HepG2 (cell line): ENCODE results near the gene LILRB4. TPM values are rescaled to one million over a fixed set of nuclear protein-coding genes. Genes with fewer than 3 reads are reported as not detected.
A peak's percentile ranks its signal among the peaks of the same experiment; 100 is the strongest.

ENCODE experiments used
- PAXIP1 ChIP-seq: sonication (generic); formaldehyde crosslinking; conservative IDR thresholded peaks from 2 replicates; pipeline ENCODE4 v1.4.0; 2020; ENCODE audit warnings: mild to moderate bottlenecking, missing genetic modification reagents, moderate library complexity
- SSRP1 ChIP-seq: IDR thresholded peaks from 2 replicates; pipeline ENCODE4 v1.6.1; 2016; ENCODE audit warnings: control low read depth
- SUZ12 ChIP-seq: fragments of 150-350 bp; IDR thresholded peaks from 2 replicates; pipeline ENCODE4 v1.6.1; 2014; ENCODE audit warnings: low read depth, low read length
- TEAD3 ChIP-seq: optimal IDR thresholded peaks from 2 replicates; pipeline ENCODE3; 2016; ENCODE audit warnings: borderline replicate concordance
- ZNF788 ChIP-seq: sonication (generic); formaldehyde crosslinking; IDR thresholded peaks from 2 replicates; pipeline ENCODE4 v1.5.0; 2020; ENCODE audit warnings: mild to moderate bottlenecking, missing genetic modification reagents, borderline replicate concordance
- polyA plus RNA-seq, 8 experiments: library from polyadenylated mRNA; depleted of rRNA in 3 of 8; stranded (reverse) in 7 of 8; unstranded in 1 of 8; fragments of >200 nt; fragmentation: Illumina TruSeq in 4 of 8; extraction: Trizol in 4 of 8; gene quantifications; 2 replicates each; pipeline versions ENCODE4 v1.2.1 to v1.2.3, GENCODE V29; 2011 to 2016; ENCODE audit warnings: low read depth in 4 of 8, missing spikeins in 1 of 8, mixed read lengths in 1 of 8; ENCODE audit not compliant: insufficient read depth in 1 of 8
- total RNA-seq, 5 experiments: library from RNA; depleted of rRNA; stranded (reverse); fragments of >200 nt; fragmentation: Illumina TruSeq; extraction: Trizol; gene quantifications; 2 replicates each; pipeline ENCODE4 v1.2.3, GENCODE V29; 2016; ENCODE audit warnings: low read depth in 1 of 5
- TF ChIP-seq, protein P1 (sequence below): sonication (generic); formaldehyde crosslinking; IDR thresholded peaks from 2 replicates; pipeline ENCODE4 v1.9.0; 2021; ENCODE audit warnings: missing genetic modification reagents, borderline replicate concordance
- TF ChIP-seq, protein P2 (sequence below): sonication (generic); formaldehyde crosslinking; IDR thresholded peaks from 2 replicates; pipeline ENCODE4 v1.4.0; 2020; ENCODE audit warnings: missing genetic modification reagents, low read depth, mild to moderate bottlenecking, borderline replicate concordance

The LILRB4 gene
- total and polyA plus RNA-seq, 2 of the 13 experiments (the other 11 are each of a cell fraction or from before 2014, with no cell fraction given) = not detected

DNA sequence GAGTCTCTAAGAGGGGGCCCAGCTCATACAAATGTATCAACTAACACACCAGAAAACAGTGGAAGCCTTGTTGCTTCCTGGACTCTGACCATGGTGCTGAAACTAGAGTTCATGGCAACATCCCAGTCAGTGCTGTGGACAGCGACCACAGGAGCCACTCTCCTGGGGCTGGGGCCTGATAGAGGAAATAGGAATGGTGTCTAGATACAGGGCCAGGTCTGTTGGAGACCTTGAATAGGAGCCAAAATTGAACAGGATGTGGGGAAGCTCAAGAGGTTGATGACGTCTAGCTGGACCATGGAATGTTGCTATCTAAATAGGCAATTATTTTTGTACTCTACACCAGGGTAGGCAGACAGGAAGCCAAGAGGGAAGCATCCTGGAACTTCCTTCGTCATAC, 21.7 kb downstream of the LILRB4 start (continued):
- TF ChIP-seq ZNF788 (CRISPR knock-in tag) (no peak), SSRP1 (CRISPR knock-in tag) (no peak), PAXIP1 (CRISPR knock-in tag) (no peak), TEAD3 (CRISPR knock-in tag) (peak; percentile 26), SUZ12 (no peak)
- TF ChIP-seq, protein P1, sequence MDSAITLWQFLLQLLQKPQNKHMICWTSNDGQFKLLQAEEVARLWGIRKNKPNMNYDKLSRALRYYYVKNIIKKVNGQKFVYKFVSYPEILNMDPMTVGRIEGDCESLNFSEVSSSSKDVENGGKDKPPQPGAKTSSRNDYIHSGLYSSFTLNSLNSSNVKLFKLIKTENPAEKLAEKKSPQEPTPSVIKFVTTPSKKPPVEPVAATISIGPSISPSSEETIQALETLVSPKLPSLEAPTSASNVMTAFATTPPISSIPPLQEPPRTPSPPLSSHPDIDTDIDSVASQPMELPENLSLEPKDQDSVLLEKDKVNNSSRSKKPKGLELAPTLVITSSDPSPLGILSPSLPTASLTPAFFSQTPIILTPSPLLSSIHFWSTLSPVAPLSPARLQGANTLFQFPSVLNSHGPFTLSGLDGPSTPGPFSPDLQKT (CRISPR knock-in tag) = no peak
- TF ChIP-seq, protein P2, sequence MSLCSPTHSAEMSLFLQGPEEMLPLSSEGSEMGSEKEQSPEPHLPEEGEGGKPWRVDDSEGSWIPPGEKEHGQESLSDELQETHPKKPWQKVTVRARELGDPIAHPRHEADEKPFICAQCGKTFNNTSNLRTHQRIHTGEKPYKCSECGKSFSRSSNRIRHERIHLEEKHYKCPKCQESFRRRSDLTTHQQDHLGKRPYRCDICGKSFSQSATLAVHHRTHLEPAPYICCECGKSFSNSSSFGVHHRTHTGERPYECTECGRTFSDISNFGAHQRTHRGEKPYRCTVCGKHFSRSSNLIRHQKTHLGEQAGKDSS = peak; percentile 46; the same call in 1 of the 2 replicates
